ENCODE data around the gene FARP2. TPM values are rescaled to one million over a fixed set of nuclear protein-coding genes. Genes with fewer than 3 reads are reported as not detected.

FARP2 gene
- total and polyA plus RNA-seq, 2 of the 4 experiments (the other 2 are of a cell fraction), result 17.1 to 30.8 TPM

GRCh38 chr2:241357531-241357930 lies 1.4 kb downstream of the FARP2 start:
- no TSS peak for BruUV-seq (replicated peaks)
- POLR2A ChIA-PET (ENCODE audit: unreplicated experiment), result no interaction called here
- CTCF ChIA-PET, result no interaction called here
- in situ Hi-C loops (cut with MboI; ENCODE audit: low sequenced_read_pairs) (no loop called here), dilution Hi-C loops (cut with HindIII; ENCODE audit: low sequenced_read_pairs, unreplicated experiment) (no loop called here), intact Hi-C loops (cut with micrococcal nuclease) (loop anchor here (2.0 to 5.0 kb wide), 4 partner anchors 151 to 300 kb away; partner anchors contain the start of genes ATG4B, BOK, STK25 and THAP4)
- Histone ChIP-seq H3K9me1 (ENCODE audit: insufficient read depth, low read length) (peaks cover 18% of the 10 kb centered on the region), H3K14ac (replicated peaks; ENCODE audit: low read depth, low read length) (peak overlapping the region; percentile 10; the same call in 1 of the 2 replicates), H4K91ac (ENCODE audit: insufficient read depth, low read depth, low read length) (no peak overlapping the region), H3K4me2 (ENCODE audit: low read depth, low read length) (peak overlapping the region; percentile 96; the same call in 1 of the 2 replicates), H3K9ac (ENCODE audit: low read depth, low read length) (peak overlapping the region; percentile 90; the same call in 1 of the 2 replicates), H3K79me1 (ENCODE audit: low read depth in 1 of 2, low read length in 2 of 2) (peaks cover 26 to 49% of the 10 kb centered on the region in 2 experiments), H3K27me3 (ENCODE audit: control insufficient read depth, insufficient read depth, low read length) (no peaks in the 10 kb centered on the region), H3K9me3 (ENCODE audit: control insufficient read depth, insufficient read depth, low read length) (no peaks in the 10 kb centered on the region), H2AK5ac (ENCODE audit: low read depth, low read length) (no peak overlapping the region; the same call in 1 of the 2 replicates), H2BK120ac (ENCODE audit: low read depth, low read length) (no peak overlapping the region), H3K23ac (ENCODE audit: low read depth, low read length) (peak overlapping the region; percentile 77; the same call in 1 of the 2 replicates), H2BK5ac (ENCODE audit: low read depth, low read length, poor library complexity, severe bottlenecking) (no peak overlapping the region), H4K5ac (ENCODE audit: low read depth, low read length) (no peak overlapping the region), H3K27ac (ENCODE audit: insufficient read depth, low read length) (no peak overlapping the region), H2BK20ac (ENCODE audit: low read depth, low read length) (no peak overlapping the region), H3K4me1 (ENCODE audit: control insufficient read depth, insufficient read depth, low read length) (peaks cover 8% of the 10 kb centered on the region), H3K56ac (ENCODE audit: extremely low read depth, insufficient read depth, low read length) (no peak overlapping the region), H2AFZ (replicated peaks; ENCODE audit: low read length, poor library complexity) (no peak overlapping the region), H2BK15ac (ENCODE audit: low read depth, low read length) (no peak overlapping the region), H3K18ac (ENCODE audit: low read depth, low read length) (no peak overlapping the region), H3K36me3 (ENCODE audit: control insufficient read depth, insufficient read depth, low read length) (peaks cover 13% of the 10 kb centered on the region), H3K4ac (ENCODE audit: low read depth, low read length) (no peak overlapping the region), H4K20me1 (ENCODE audit: insufficient read depth, low read length) (peaks cover 42% of the 10 kb centered on the region), H2AK9ac (replicated peaks; ENCODE audit: low read depth, low read length, poor library complexity) (no peak overlapping the region), H4K8ac (ENCODE audit: low read depth in 2 of 2, low read length in 2 of 2) (no peak overlapping the region), H3K4me3 (ENCODE audit: insufficient read depth, low read depth, low read length) (no peak overlapping the region; the same call in 1 of the 2 replicates)
- ATAC-seq (ENCODE audit: low read depth), result no peak
- WGBS, 2 experiments (ENCODE audit: extremely low coverage in 2 of 2, insufficient read length in 1 of 2), result no CpG with 5 or more reads among the region's 3 CpGs
- TF ChIP-seq CHD1 (IDR thresholded peaks at IDR 0.05; ENCODE audit: low read depth, low read length) (no peak), MAFK (IDR thresholded peaks at IDR 0.05; ENCODE audit: low read depth, low read length) (peak; percentile 98)
- no peak for DNase-seq

Measured in IMR-90 (cell line).